HG03135 (cell line): Measurements from ENCODE around the gene MMP24.
A peak's percentile ranks its signal among the peaks of the same experiment; 100 is the strongest.

Source experiments
- ATAC-seq: cut with Tn5 transposase; IDR thresholded peaks from one replicate; pipeline ENCODE4 v1.9.1; 2021; ENCODE audit warnings: mild to moderate bottlenecking, moderate library complexity; ENCODE audit not compliant: unreplicated experiment

The MMP24 gene

GRCh38 chr20:35290887-35291417, 64.5 kb downstream of the MMP24 start:
- ATAC-seq, result no peak

GRCh38 chr20:35291654-35292503, 65.4 kb downstream of the MMP24 start, which contains the start of gene FAM83C:
Gene FAM83C (minus strand): TSS chr20:35292425. CDS start chr20:35292304, 121 bp downstream.
- ATAC-seq, result no peak

- ATAC-seq, result no peak
Observed at GRCh38 chr20:35292504-35293285, 66.2 kb downstream of the MMP24 start.

- no peak for ATAC-seq
Observed at GRCh38 chr20:35293303-35294292, 67.1 kb downstream of the MMP24 start.

- no peak for ATAC-seq
Observed at GRCh38 chr20:35294293-35294685, 67.8 kb downstream of the MMP24 start.

GRCh38 chr20:35295058-35295457, 68.6 kb downstream of the MMP24 start:
- ATAC-seq, result no peak

- no peak for ATAC-seq
Observed at GRCh38 chr20:35295674-35296073, 69.2 kb downstream of the MMP24 start.

- no peak for ATAC-seq
Observed at GRCh38 chr20:35296101-35296554, 69.6 kb downstream of the MMP24 start.

GRCh38 chr20:35297155-35297554, 70.7 kb downstream of the MMP24 start:
- ATAC-seq, result no peak

GRCh38 chr20:35297740-35298139, 71.2 kb downstream of the MMP24 start:
- ATAC-seq, result no peak

GRCh38 chr20:35298264-35298663, 71.8 kb downstream of the MMP24 start:
- ATAC-seq, result no peak

- ATAC-seq, result no peak
Observed at GRCh38 chr20:35299780-35300179, 73.3 kb downstream of the MMP24 start.

GRCh38 chr20:35300469-35301262, 74.2 kb downstream of the MMP24 start:
- ATAC-seq, result no peak

- no peak for ATAC-seq
Observed at GRCh38 chr20:35301426-35301825, 74.9 kb downstream of the MMP24 start.

GRCh38 chr20:35302421-35303335, 76.2 kb downstream of the MMP24 start:
- ATAC-seq, result no peak

GRCh38 chr20:35303382-35303734, 76.9 kb downstream of the MMP24 start:
- ATAC-seq, result no peak

- ATAC-seq, result peak; percentile 57
Observed at GRCh38 chr20:35303735-35304491, 77.4 kb downstream of the MMP24 start.

- ATAC-seq, result no peak
Observed at GRCh38 chr20:35304956-35305355, 78.5 kb downstream of the MMP24 start.
